WTC11 (cell line): Measurements from ENCODE around the gene TRMU. TPM values are rescaled to one million over a fixed set of nuclear protein-coding genes. Genes with fewer than 3 reads are reported as not detected.

Source experiments
- ATAC-seq: fragments of 200-7000 bp; cut with Tn5 transposase; 2 replicates; pipeline ENCODE4 v1.10.0; 2021; ENCODE audit warnings: mild to moderate bottlenecking, moderate library complexity
- CTCF ChIA-PET: fragments of 300-600 bp; sonication (Branson Sonifier 250); formaldehyde crosslinking; loops from one replicate; lab custom pipeline; 2021; ENCODE audit warnings: antibody characterized with exemption; lab: Charles Lee
- POLR2A ChIA-PET: fragments of 350-600 bp; sonication (Branson Sonifier 250); formaldehyde crosslinking; loops from one replicate; lab custom pipeline; 2021; ENCODE audit warnings: antibody characterized with exemption; lab: Charles Lee
- DNase-seq: peaks from one replicate; pipeline ENCODE4 v3.0.0; 2021; ENCODE audit warnings: low spot score
- H3K27ac Mint-ChIP-seq: 2 replicates; pipeline ENCODE4 v1.8.0; 2021; ENCODE audit warnings: mixed read lengths
- H3K27me3 Mint-ChIP-seq: 2 replicates; pipeline ENCODE4 v1.8.0; 2021; ENCODE audit warnings: low read depth, mild to moderate bottlenecking, moderate library complexity, mixed read lengths
- H3K36me3 Mint-ChIP-seq: 2 replicates; pipeline ENCODE4 v1.8.0; 2021; ENCODE audit warnings: mixed read lengths
- H3K4me1 Mint-ChIP-seq: 2 replicates; pipeline ENCODE4 v1.8.0; 2022; ENCODE audit warnings: mixed read lengths
- H3K4me3 Mint-ChIP-seq: 2 replicates; pipeline ENCODE4 v1.8.0; 2021; ENCODE audit warnings: mild to moderate bottlenecking, moderate library complexity, mixed read lengths
- H3K9me3 Mint-ChIP-seq: 2 replicates; pipeline ENCODE4 v1.8.0; 2021; ENCODE audit warnings: mixed read lengths
- AR ChIP-seq: fragments of 250-450 bp; sonication (Bioruptor Pico); IDR thresholded peaks from 2 replicates; pipeline ENCODE4 v1.9.0; 2021; ENCODE audit warnings: mild to moderate bottlenecking
- CBFB ChIP-seq: sonication (generic); formaldehyde crosslinking; IDR thresholded peaks from 2 replicates; pipeline ENCODE4 v1.8.1; 2022; ENCODE audit warnings: mild to moderate bottlenecking, low read depth, missing genetic modification reagents
- CTCF ChIP-seq: fragments of 200-600 bp; IDR thresholded peaks from 2 replicates; pipeline ENCODE4 v1.8.0; 2022; ENCODE audit warnings: antibody characterized with exemption
- E2F1 ChIP-seq: sonication (generic); formaldehyde crosslinking; IDR thresholded peaks from 2 replicates; pipeline ENCODE4 v1.8.0; 2022; ENCODE audit warnings: mild to moderate bottlenecking, missing genetic modification reagents
- FOXP1 ChIP-seq: sonication (generic); formaldehyde crosslinking; IDR thresholded peaks from 2 replicates; pipeline ENCODE4 v1.8.0; 2022; ENCODE audit warnings: missing genetic modification reagents, mild to moderate bottlenecking, moderate library complexity, borderline replicate concordance
- GRHL2 ChIP-seq: fragments of 250-450 bp; sonication (Bioruptor Pico); IDR thresholded peaks from 2 replicates; pipeline ENCODE4 v1.8.0; 2022; ENCODE audit warnings: mild to moderate bottlenecking, moderate library complexity; ENCODE audit not compliant: insufficient replicate concordance, severe bottlenecking
- HMGXB4 ChIP-seq: sonication (generic); formaldehyde crosslinking; IDR thresholded peaks from 2 replicates; pipeline ENCODE4 v1.8.1; 2023; ENCODE audit warnings: mild to moderate bottlenecking, moderate library complexity, missing genetic modification reagents
- MAX ChIP-seq: sonication (generic); formaldehyde crosslinking; IDR thresholded peaks from 2 replicates; pipeline ENCODE4 v1.8.0; 2022; ENCODE audit warnings: mild to moderate bottlenecking, missing genetic modification reagents
- MYBL2 ChIP-seq: sonication (generic); formaldehyde crosslinking; IDR thresholded peaks from 2 replicates; pipeline ENCODE4 v1.8.1; 2023; ENCODE audit warnings: mild to moderate bottlenecking, moderate library complexity, missing genetic modification reagents
- NR3C1 ChIP-seq: sonication (generic); formaldehyde crosslinking; conservative IDR thresholded peaks from 2 replicates; pipeline ENCODE4 v1.8.1; 2023; ENCODE audit warnings: low read depth, mild to moderate bottlenecking, missing genetic modification reagents
- PRDM15 ChIP-seq: sonication (generic); formaldehyde crosslinking; IDR thresholded peaks from 2 replicates; pipeline ENCODE4 v1.8.0; 2022; ENCODE audit warnings: missing genetic modification reagents
- SOX15 ChIP-seq: fragments of 250-450 bp; sonication (Bioruptor Pico); IDR thresholded peaks from 2 replicates; pipeline ENCODE4 v1.9.0; 2021; ENCODE audit warnings: mild to moderate bottlenecking
- SP1 ChIP-seq: sonication (generic); formaldehyde crosslinking; conservative IDR thresholded peaks from 2 replicates; pipeline ENCODE4 v1.8.1; 2022; ENCODE audit warnings: missing genetic modification reagents
- TEAD4 ChIP-seq: sonication (generic); formaldehyde crosslinking; IDR thresholded peaks from 2 replicates; pipeline ENCODE4 v1.8.0; 2022; ENCODE audit warnings: mild to moderate bottlenecking, missing genetic modification reagents
- USF2 ChIP-seq: sonication (generic); formaldehyde crosslinking; IDR thresholded peaks from 2 replicates; pipeline ENCODE4 v1.8.1; 2023; ENCODE audit warnings: mild to moderate bottlenecking, missing genetic modification reagents, moderate library complexity
- ZNF396 ChIP-seq: fragments of 250-450 bp; sonication (Bioruptor Pico); IDR thresholded peaks from 2 replicates; pipeline ENCODE4 v1.8.0; 2021; ENCODE audit warnings: mild to moderate bottlenecking, moderate library complexity, borderline replicate concordance
- total RNA-seq: library from RNA; stranded (reverse); gene quantifications from 3 replicates; pipeline ENCODE4 v1.2.3, GENCODE V29; 2021

Gene TRMU
- total RNA-seq, 1 experiment from 2014 or later: 103 TPM

- peaks cover 83% of the 10 kb centered on the region for H3K36me3 Mint-ChIP-seq
- H3K9me3 Mint-ChIP-seq: no peaks in the 10 kb centered on the region
- no peaks in the 10 kb centered on the region for H3K4me1 Mint-ChIP-seq
- TF ChIP-seq FOXP1 (CRISPR knock-in tag) (no peak), ZNF396 (CRISPR knock-in tag) (no peak), NR3C1 (no peak), PRDM15 (CRISPR knock-in tag) (no peak), HMGXB4 (no peak), MAX (CRISPR knock-in tag) (no peak), CBFB (CRISPR knock-in tag) (no peak)
- ATAC-seq (no peak), DNase-seq (no peak)
- no peak overlapping the region for H3K27ac Mint-ChIP-seq
- H3K27me3 Mint-ChIP-seq: no peaks in the 10 kb centered on the region
- POLR2A ChIA-PET: interaction anchor here (0.6 kb wide), 1 partner anchor 51 kb away, joined by 3 read pairs; no protein-coding TSS in a partner anchor
- CTCF ChIA-PET: no interaction called here
- no peak overlapping the region for H3K4me3 Mint-ChIP-seq
These were observed 11.3 kb downstream of the TRMU start for GRCh38 chr22:46346680-46347405.

- Mint-ChIP-seq H3K36me3 (peaks cover 83% of the 10 kb centered on the region), H3K4me3 (no peak overlapping the region), H3K9me3 (no peaks in the 10 kb centered on the region), H3K27ac (no peak overlapping the region), H3K27me3 (no peaks in the 10 kb centered on the region), H3K4me1 (no peaks in the 10 kb centered on the region)
- DNase-seq: no peak
- no peak for TF ChIP-seq SP1 (CRISPR knock-in tag)
- no peak for TF ChIP-seq AR (CRISPR knock-in tag)
- no peak for TF ChIP-seq MYBL2 (CRISPR knock-in tag)
- TF ChIP-seq CBFB (CRISPR knock-in tag): no peak
- TF ChIP-seq TEAD4: no peak
- no peak for TF ChIP-seq E2F1 (CRISPR knock-in tag)
- TF ChIP-seq GRHL2 (CRISPR knock-in tag): no peak
- TF ChIP-seq PRDM15 (CRISPR knock-in tag): no peak
- TF ChIP-seq USF2 (CRISPR knock-in tag): no peak
- no peak for TF ChIP-seq SOX15
- TF ChIP-seq CTCF: no peak
- ChIA-PET POLR2A (no interaction called here), CTCF (no interaction called here)
- ATAC-seq: no peak
These were observed 12.1 kb downstream of the TRMU start for GRCh38 chr22:46347646-46348045.
